ENCODE data around the gene ETFA.

DNA sequence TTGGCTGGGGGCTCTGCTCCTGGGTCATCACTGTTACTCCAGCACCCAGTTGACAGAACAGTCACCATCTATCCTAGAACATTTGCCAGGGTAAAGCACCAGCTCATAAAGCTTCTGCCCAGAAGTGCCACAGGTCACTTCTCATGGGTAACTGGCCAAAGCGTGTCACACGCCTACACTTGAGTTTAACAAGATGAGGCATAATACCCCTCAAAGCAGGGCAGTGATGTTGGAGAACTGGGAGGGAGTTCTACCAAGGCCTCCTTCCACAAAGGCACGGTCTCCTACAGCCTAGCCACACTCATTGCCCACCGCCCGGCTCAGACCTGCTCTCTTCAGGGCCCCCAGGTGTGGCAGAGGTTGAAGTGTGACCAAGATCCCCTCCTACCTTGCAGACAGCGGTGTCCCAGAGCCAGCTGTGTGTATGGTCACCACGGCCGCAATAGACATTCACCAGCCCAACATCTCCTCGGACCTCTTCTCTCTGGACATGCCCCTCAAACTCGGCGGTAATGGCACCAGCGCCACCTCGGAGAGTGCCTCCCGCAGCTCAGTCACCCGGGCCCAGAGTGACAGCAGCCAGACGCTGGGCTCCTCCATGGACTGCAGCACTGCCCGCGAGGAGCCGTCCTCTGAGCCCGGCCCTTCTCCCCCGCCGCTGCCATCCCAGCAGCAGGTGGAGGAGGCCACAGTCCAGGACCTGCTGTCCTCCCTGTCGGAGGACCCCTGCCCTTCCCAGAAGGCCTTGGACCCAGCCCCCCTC lies 107.7 kb downstream of the ETFA start:
- TF ChIP-seq EZH2 (optimal IDR thresholded peaks at IDR 0.05; ENCODE audit: low read depth, low read length): no peak
- TF ChIP-seq CTCF (IDR thresholded peaks at IDR 0.05; ENCODE audit: low read length): no peak
- TF ChIP-seq EZH2phosphoT487 (IDR thresholded peaks at IDR 0.05; ENCODE audit: low read length): no peak
